Caco-2 (cell line): ENCODE data around the gene SSUH2. TPM values are rescaled to one million over a fixed set of nuclear protein-coding genes. Genes with fewer than 3 reads are reported as not detected.

ENCODE experiments used
- BruUV-seq: library from RNA; stranded (reverse); fragments of 400-500 nt; replicated peaks from 2 replicates; lab custom pipeline; 2021; lab: Mats Ljungman, UMichigan
- CTCF ChIA-PET: fragments of 300-600 bp; sonication (Branson Sonifier 250); formaldehyde crosslinking; loops from one replicate; lab custom pipeline; 2022; ENCODE audit warnings: antibody characterized with exemption; lab: Charles Lee
- POLR2A ChIA-PET: fragments of 300-600 bp; sonication (Branson Sonifier 250); formaldehyde crosslinking; loops from one replicate; lab custom pipeline; 2022; ENCODE audit warnings: antibody characterized with exemption; lab: Charles Lee
- DNase-seq, 2 experiments: peaks; one replicate each; pipeline versions ENCODE4 v3.0.0 to v3.0.0-alpha.2; 2020 to 2022
- H3K27me3 ChIP-seq: replicated peaks from 2 replicates; pipeline ENCODE4 v1.6.0; 2011; ENCODE audit warnings: low read length; ENCODE audit not compliant: control insufficient read depth, insufficient read depth
- H3K36me3 ChIP-seq: 2 replicates; pipeline ENCODE4 v1.5.1; 2011; ENCODE audit warnings: low read length; ENCODE audit not compliant: control insufficient read depth, insufficient read depth
- H3K4me1 ChIP-seq: fragments of 250-450 bp; sonication (Bioruptor Pico); 2 replicates; pipeline ENCODE4 v1.5.1; 2020; ENCODE audit warnings: mild to moderate bottlenecking
- H3K4me3 ChIP-seq: 2 replicates; pipeline ENCODE4 v1.5.1; 2011; ENCODE audit warnings: low read depth, mild to moderate bottlenecking, control low read depth, low read length
- H3K9me3 ChIP-seq: fragments of 250-450 bp; sonication (Bioruptor Pico); 2 replicates; pipeline ENCODE4 v1.5.1; 2020; ENCODE audit warnings: mild to moderate bottlenecking, moderate library complexity
- H3K27ac Mint-ChIP-seq: one replicate; pipeline ENCODE4 v1.8.0; 2022; ENCODE audit warnings: mixed read lengths; ENCODE audit not compliant: unreplicated experiment
- H3K27me3 Mint-ChIP-seq: one replicate; pipeline ENCODE4 v1.8.0; 2022; ENCODE audit warnings: mixed read lengths; ENCODE audit not compliant: insufficient read depth, unreplicated experiment
- H3K36me3 Mint-ChIP-seq: one replicate; pipeline ENCODE4 v1.8.0; 2022; ENCODE audit warnings: mild to moderate bottlenecking, mixed read lengths; ENCODE audit not compliant: insufficient read depth, unreplicated experiment
- H3K4me1 Mint-ChIP-seq: one replicate; pipeline ENCODE4 v1.8.0; 2022; ENCODE audit warnings: low read depth, mixed read lengths; ENCODE audit not compliant: unreplicated experiment
- H3K4me3 Mint-ChIP-seq: one replicate; pipeline ENCODE4 v1.8.0; 2022; ENCODE audit warnings: mild to moderate bottlenecking, moderate library complexity, mixed read lengths; ENCODE audit not compliant: unreplicated experiment
- H3K9me3 Mint-ChIP-seq: one replicate; pipeline ENCODE4 v1.8.0; 2022; ENCODE audit warnings: mixed read lengths; ENCODE audit not compliant: unreplicated experiment
- CTCF ChIP-seq, 2 experiments: fragments of 200-600 bp in 1 of 2; IDR thresholded peaks; 1 replicate in 1 of 2; 2 replicates in 1 of 2; pipeline versions ENCODE4 v1.5.1 to v1.8.0; 2011 to 2022; ENCODE audit warnings: antibody characterized with exemption in 1 of 2, control low read depth in 1 of 2, inconsistent platforms in 1 of 2, low read depth in 1 of 2, low read length in 1 of 2, mild to moderate bottlenecking in 1 of 2, moderate library complexity in 1 of 2; ENCODE audit not compliant: insufficient read depth in 1 of 2, severe bottlenecking in 1 of 2, unreplicated experiment in 1 of 2
- intact Hi-C: fragments of 100-400 bp; cut with micrococcal nuclease; formaldehyde crosslinking; loops from one replicate; pipeline ENCODE4 v1.10.0; 2022; ENCODE audit not compliant: unreplicated experiment
- total RNA-seq: library from RNA; stranded (reverse); gene quantifications from 2 replicates; pipeline ENCODE4 v1.2.3, GENCODE V29; 2022

The SSUH2 gene
- total RNA-seq, 1 experiment from 2014 or later = 9.4 TPM

DNA sequence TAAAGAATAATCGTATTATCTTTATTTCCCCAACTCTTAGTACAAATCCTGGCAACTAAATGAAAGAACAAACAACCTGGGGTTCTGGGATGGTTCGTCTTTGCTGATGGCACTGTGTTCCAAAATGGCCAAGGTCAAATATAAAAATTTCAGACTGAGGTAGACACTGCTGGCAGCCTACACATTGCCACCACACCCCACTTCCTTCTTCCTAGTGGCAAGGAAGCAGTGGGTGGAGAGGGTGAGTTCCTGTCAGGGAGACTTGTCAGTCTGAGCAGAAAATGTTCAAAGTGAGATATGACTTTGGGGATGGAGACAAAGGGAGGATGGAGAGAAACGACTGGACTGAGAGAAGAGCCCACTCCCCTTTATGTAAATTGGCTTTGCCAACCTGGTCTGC is 73.3 kb downstream of the SSUH2 start:
- BruUV-seq = no TSS peak
- no peak for DNase-seq
- Histone ChIP-seq H3K4me1 (no peaks in the 10 kb centered on the region), H3K36me3 (no peaks in the 10 kb centered on the region), H3K27me3 (no peaks in the 10 kb centered on the region), H3K4me3 (no peak overlapping the region), H3K9me3 (no peaks in the 10 kb centered on the region)
- TF ChIP-seq CTCF (IDR thresholded peaks at IDR 0.05; ENCODE audit: insufficient read depth in 1 of 2, low read depth in 1 of 2, low read length in 1 of 2, severe bottlenecking in 1 of 2, unreplicated experiment in 1 of 2) = no peak
- H3K27ac Mint-ChIP-seq = no peak overlapping the region
- ChIA-PET CTCF (no interaction called here), POLR2A (no interaction called here)
- no peaks in the 10 kb centered on the region for H3K9me3 Mint-ChIP-seq
- no peak overlapping the region for H3K4me3 Mint-ChIP-seq
- no peaks in the 10 kb centered on the region for H3K27me3 Mint-ChIP-seq
- peaks cover 6% of the 10 kb centered on the region for H3K36me3 Mint-ChIP-seq
- no peaks in the 10 kb centered on the region for H3K4me1 Mint-ChIP-seq
- intact Hi-C loops = no loop called here

Other genes with a start within 250 kb of the SSUH2 start
- 23.9 and 24.7 TPM in 2 replicates for gene LMCD1, start 143.0 kb downstream of the SSUH2 start, total RNA-seq
- not detected in 2 replicates for gene CAV3, start 89.0 kb upstream of the SSUH2 start, total RNA-seq
- gene OXTR, start 124.8 kb upstream of the SSUH2 start, total RNA-seq = 3.9 and 4.6 TPM in 2 replicates